Skeletal muscle satellite cell (primary cell): Measurements from ENCODE around the gene CRYGB.

Source experiments
- H3K27me3 ChIP-seq: 2 replicates; pipeline ENCODE4 v1.7.0; 2013; ENCODE audit warnings: low read length; ENCODE audit not compliant: control insufficient read depth, insufficient read depth
- H3K36me3 ChIP-seq: 2 replicates; pipeline ENCODE4 v1.7.0; 2013; ENCODE audit warnings: mild to moderate bottlenecking, control low read depth, low read length; ENCODE audit not compliant: insufficient read depth
- H3K4me1 ChIP-seq: 2 replicates; pipeline ENCODE4 v1.7.0; 2013; ENCODE audit warnings: low read length; ENCODE audit not compliant: control insufficient read depth, insufficient read depth
- H3K4me2 ChIP-seq: 2 replicates; pipeline ENCODE4 v1.7.0; 2013; ENCODE audit warnings: mild to moderate bottlenecking, low read length
- H3K4me3 ChIP-seq: 2 replicates; pipeline ENCODE4 v1.7.0; 2013; ENCODE audit warnings: low read length
- H3K9ac ChIP-seq: 2 replicates; pipeline ENCODE4 v1.7.0; 2013; ENCODE audit warnings: mild to moderate bottlenecking, low read depth, low read length, moderate library complexity
- H3K9me3 ChIP-seq: replicated peaks from 2 replicates; pipeline ENCODE4 v1.7.0; 2013; ENCODE audit warnings: mild to moderate bottlenecking, control low read depth, low read length

The CRYGB gene

DNA sequence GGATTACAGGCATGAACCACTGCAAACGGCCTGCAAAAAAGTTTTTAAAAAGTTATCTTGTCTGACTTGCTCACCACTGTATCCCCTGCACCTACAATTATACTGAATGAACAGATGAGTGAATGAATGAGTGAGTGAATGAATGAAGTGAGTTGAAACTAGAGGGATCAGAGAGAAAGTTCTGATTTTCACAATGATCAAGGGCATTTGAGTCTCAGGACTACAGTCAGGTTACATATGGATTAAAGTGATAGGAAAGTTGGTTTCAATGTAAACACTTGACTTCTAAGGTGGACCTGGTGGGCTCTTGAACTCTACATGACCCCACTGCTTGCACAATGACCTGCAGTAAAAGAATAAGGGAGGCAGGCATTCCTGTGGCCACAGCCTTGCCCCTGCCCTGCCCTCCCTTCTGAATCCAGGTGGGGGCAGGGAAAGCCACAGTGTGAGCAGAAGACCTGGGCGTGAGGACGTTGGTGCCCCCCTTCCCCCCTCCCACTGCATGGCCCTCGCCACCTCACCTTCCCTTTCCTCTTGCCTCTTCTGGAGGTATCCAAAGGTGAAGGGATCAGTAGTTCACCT is 33.2 kb upstream of the CRYGB start:
- no peaks in the 10 kb centered on the region for H3K9me3 ChIP-seq
- H3K27me3 ChIP-seq: peaks cover 6% of the 10 kb centered on the region
- no peak overlapping the region for H3K4me2 ChIP-seq
- no peak overlapping the region for H3K9ac ChIP-seq
- no peak overlapping the region for H3K4me3 ChIP-seq
- no peaks in the 10 kb centered on the region for H3K4me1 ChIP-seq
- H3K36me3 ChIP-seq: no peaks in the 10 kb centered on the region

DNA sequence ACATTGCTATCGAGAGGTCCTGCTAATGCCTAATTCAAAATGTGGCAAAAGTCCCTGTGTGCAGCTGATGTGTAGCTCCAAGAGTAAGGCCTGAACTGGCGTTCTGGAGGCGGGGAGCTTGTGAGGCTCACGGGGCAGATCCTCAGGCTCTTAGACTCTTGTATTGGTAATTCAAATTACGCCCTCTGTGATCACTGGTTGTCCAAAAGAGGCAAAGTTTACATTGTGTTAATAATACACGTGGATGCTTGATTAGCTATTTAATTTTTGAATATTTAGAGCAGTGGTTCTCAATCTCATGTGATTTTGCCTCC is 29.8 kb upstream of the CRYGB start:
- H3K4me2 ChIP-seq: no peak overlapping the region
- no peaks in the 10 kb centered on the region for H3K36me3 ChIP-seq
- H3K4me3 ChIP-seq: no peak overlapping the region

DNA sequence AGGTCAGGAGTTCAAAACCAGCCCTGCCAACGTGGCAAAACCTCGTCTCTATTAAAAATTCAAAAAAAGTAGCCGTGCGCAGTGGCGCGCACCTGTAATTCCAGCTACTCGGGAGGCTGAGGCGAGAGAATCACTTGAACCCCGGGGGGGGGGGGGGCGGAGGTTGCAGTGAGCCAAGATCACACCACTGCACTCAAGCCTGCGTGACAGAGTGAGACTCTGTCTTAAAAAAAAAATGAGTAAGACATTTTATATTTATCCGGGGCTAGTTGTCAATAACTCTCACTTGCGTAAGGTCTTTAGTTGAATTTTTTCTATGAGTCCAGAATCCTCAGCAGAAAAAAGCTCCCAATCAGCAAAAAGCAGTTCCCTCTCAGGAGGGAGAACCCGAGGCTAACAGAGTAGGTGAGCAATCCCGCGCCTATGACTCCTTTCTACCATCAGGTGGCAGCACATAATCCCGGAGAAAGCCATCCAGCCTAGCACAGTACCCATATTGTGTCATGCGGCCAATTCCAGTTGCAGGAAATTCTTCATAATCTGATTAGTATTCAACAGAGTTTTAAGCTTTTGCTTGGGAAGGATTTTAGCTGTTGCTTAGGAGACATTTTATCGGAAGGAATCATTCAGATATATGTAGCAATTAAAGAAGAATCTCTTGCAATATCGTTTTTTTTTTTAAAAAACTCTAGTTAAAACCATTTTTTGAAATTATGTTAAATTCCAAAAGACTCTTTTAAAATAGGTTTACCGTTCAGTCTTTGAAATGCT is 29.3 kb upstream of the CRYGB start:
- H3K36me3 ChIP-seq: no peaks in the 10 kb centered on the region
- H3K4me3 ChIP-seq: no peak overlapping the region
- H3K9ac ChIP-seq: no peak overlapping the region

More for the DNA sequence above, 29.8 kb upstream of the CRYGB start:
- Histone ChIP-seq H3K4me1 (no peaks in the 10 kb centered on the region), H3K27me3 (peaks cover 3% of the 10 kb centered on the region), H3K9ac (no peak overlapping the region), H3K9me3 (no peaks in the 10 kb centered on the region)

DNA sequence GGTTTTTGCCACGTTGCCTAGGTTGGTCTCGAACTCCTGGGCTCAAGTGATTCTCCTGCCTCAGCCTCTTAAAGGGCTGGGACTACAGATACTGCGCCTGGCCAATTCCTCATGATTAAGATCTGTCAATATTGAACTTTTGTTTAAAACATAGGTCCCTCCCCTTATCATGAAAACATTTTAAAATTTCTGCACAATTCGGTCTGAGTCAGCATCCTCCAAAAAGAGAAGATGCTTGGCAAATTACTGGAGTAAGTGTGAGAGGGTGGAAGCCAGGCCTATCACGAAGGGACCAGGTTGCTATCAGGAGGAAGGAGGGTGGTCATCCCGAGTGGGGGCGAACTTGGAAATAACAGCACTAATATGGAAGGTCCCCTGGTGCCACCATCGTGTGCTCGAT is 28.2 kb upstream of the CRYGB start:
- Histone ChIP-seq H3K9me3 (no peaks in the 10 kb centered on the region), H3K27me3 (peaks cover 11% of the 10 kb centered on the region), H3K4me2 (no peak overlapping the region), H3K36me3 (no peaks in the 10 kb centered on the region), H3K4me1 (no peaks in the 10 kb centered on the region), H3K4me3 (no peak overlapping the region), H3K9ac (no peak overlapping the region)

More for the DNA sequence above, 29.3 kb upstream of the CRYGB start:
- H3K4me1 ChIP-seq: no peaks in the 10 kb centered on the region
- H3K27me3 ChIP-seq: peaks cover 8% of the 10 kb centered on the region
- no peak overlapping the region for H3K4me2 ChIP-seq
- H3K9me3 ChIP-seq: no peaks in the 10 kb centered on the region

DNA sequence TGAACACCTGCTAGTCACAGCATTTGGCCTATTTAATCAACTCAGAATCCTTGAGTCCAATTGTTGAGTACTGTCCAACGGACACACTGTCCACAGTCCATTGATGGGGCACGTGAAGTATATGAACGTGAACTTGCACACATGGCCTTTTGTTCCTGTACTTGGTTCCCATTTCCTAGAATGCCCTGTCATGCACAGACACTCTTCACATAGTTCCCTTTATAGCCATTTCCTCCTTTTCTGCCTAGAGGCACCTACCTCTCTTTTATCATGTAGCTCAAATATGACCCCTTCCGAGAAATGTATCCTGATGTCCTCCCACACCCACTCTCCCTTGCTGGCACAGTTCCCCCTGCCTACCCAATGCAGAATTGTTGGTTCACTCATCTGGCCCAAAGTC is 26.2 kb upstream of the CRYGB start:
- H3K9ac ChIP-seq: no peak overlapping the region
- no peaks in the 10 kb centered on the region for H3K9me3 ChIP-seq
- no peak overlapping the region for H3K4me3 ChIP-seq
- no peaks in the 10 kb centered on the region for H3K4me1 ChIP-seq
- H3K4me2 ChIP-seq: no peak overlapping the region
- peaks cover 11% of the 10 kb centered on the region for H3K27me3 ChIP-seq
- no peaks in the 10 kb centered on the region for H3K36me3 ChIP-seq

DNA sequence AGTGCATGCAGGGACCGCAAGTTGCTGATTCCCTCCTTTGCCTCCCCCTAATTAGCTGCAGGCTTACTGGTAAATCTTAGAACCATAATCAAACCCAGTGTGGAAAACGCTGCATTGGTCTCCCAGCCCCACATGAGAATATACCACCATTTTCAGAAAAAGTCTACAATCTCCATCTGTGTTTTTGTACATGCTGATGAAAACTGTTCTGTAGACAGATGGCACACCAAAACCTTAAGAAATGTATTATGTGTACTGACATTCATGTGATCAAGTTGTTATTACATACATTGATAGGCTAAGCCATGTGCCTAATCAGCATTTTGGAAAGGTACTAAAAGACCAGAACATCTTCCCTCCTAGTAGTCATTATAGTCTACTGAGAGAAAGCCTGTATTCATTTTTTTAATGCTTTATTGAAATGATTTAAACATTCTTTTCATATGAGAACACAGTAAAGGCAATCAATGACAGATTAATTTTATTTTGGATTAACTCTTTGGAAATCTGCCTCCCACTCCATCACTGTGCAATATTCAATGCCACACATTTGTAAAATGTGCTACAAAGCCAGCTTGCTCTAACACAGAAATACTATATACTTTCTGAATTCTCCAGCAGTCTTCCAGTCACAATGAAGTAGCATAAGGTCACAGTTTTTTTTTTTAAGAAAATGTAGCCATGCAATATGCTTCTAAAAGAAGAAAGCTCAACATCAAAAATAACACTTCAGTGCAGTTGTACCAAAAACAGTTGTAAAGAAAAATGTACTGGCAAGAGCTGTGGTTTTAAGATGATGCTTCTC is 19.2 kb upstream of the CRYGB start:
- Histone ChIP-seq H3K27me3 (peaks cover 23% of the 10 kb centered on the region), H3K9ac (no peak overlapping the region), H3K9me3 (no peaks in the 10 kb centered on the region), H3K4me3 (no peak overlapping the region), H3K36me3 (no peaks in the 10 kb centered on the region), H3K4me2 (no peak overlapping the region), H3K4me1 (no peaks in the 10 kb centered on the region)

DNA sequence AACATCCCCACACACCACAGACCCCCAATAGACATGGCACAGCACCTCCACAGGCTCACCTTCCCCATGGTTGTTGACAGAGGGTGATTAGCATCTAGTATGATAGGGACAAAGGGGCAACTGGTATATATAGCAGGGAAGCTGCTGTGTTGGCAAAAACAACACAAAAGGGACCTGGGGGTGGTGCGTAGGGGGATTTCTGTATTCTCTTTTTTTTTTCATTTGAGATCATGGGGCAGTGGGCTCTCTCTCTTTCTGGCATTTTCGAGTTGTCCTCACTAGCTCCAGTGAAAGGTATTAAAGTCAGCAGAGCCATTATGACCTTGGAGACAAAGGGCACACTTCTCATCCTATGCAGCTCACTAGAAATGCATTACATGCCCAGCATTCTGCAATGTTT is 17.5 kb upstream of the CRYGB start, which contains the start of gene CRYGA:
TSS of gene CRYGA (minus strand) at position 101 of the 400 bp plus-strand sequence. CDS start at position 68, 33 bp downstream.
- H3K27me3 ChIP-seq: peaks cover 17% of the 10 kb centered on the region
- no peaks in the 10 kb centered on the region for H3K9me3 ChIP-seq
- H3K36me3 ChIP-seq: no peaks in the 10 kb centered on the region
- H3K4me2 ChIP-seq: no peak within 1 kb of the TSS
- H3K9ac ChIP-seq: no peak within 1 kb of the TSS
- H3K4me3 ChIP-seq: no peak within 1 kb of the TSS
- H3K4me1 ChIP-seq: no peaks in the 10 kb centered on the region

DNA sequence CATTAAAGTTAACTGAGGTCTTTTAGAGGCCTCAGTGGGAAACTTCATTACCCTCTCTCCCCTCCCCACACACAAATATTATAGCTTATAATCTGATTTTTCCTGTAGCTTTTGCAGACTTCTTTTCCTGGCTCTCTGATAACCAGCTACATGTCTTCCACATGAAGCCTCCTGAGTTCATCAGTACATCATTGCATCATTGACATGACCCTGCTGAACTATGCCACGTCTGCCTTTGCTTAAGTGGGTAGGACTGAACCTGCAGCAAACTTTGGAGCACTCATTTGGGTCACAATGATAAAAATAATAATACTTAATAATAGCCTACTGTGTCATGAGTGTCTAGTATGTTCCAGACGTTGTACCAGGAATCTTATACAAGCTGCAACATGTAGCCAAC is 10.5 kb upstream of the CRYGB start:
- no peak overlapping the region for H3K4me2 ChIP-seq
- H3K4me3 ChIP-seq: no peak overlapping the region
- no peaks in the 10 kb centered on the region for H3K36me3 ChIP-seq
- peaks cover 4% of the 10 kb centered on the region for H3K27me3 ChIP-seq
- no peaks in the 10 kb centered on the region for H3K9me3 ChIP-seq
- H3K4me1 ChIP-seq: no peaks in the 10 kb centered on the region
- H3K9ac ChIP-seq: no peak overlapping the region

DNA sequence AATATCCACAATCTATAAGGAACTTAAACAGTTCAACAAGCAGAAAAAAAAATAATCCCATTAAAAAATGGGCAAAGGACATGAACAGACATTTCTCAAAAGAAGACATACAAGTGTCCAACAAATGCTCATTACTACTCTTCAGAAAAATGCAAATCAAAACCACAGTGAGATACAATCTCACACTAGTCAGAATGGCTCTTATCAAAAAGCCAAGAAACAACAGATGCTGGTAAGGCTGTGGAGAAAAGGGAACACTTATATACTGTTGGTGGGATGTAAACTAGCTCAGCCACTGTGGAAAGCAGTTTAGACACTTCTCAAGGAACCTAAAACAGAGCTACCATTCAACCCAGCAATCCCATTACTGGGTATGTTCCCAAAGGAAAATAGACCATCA is 7.2 kb upstream of the CRYGB start:
- H3K27me3 ChIP-seq: peaks cover 4% of the 10 kb centered on the region
- H3K4me1 ChIP-seq: no peaks in the 10 kb centered on the region
- no peak overlapping the region for H3K4me3 ChIP-seq
- H3K9ac ChIP-seq: no peak overlapping the region
- H3K9me3 ChIP-seq: no peaks in the 10 kb centered on the region
- H3K36me3 ChIP-seq: no peaks in the 10 kb centered on the region
- no peak overlapping the region for H3K4me2 ChIP-seq

DNA sequence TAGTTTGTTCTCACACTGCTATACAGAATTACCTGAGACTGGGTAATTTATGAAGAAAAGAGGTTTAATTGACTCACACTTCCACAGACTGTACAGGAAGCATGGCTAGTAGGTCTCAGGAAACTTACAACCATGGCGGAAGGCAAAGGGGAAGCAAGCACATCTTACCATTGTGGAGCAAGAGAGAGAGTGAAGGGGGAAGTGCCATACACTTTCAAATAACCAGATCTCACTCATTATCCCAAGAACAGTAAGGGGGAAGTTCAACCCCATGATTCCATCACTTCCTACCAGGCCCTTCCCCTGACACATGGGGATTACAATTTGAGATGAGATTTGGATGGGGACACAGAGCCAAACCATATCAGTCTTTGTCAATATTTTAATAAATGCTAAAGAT is 5.0 kb upstream of the CRYGB start:
- H3K4me2 ChIP-seq: no peak overlapping the region
- no peaks in the 10 kb centered on the region for H3K36me3 ChIP-seq
- H3K9me3 ChIP-seq: no peaks in the 10 kb centered on the region
- H3K9ac ChIP-seq: no peak overlapping the region
- no peaks in the 10 kb centered on the region for H3K4me1 ChIP-seq
- H3K4me3 ChIP-seq: no peak overlapping the region
- peaks cover 9% of the 10 kb centered on the region for H3K27me3 ChIP-seq

DNA sequence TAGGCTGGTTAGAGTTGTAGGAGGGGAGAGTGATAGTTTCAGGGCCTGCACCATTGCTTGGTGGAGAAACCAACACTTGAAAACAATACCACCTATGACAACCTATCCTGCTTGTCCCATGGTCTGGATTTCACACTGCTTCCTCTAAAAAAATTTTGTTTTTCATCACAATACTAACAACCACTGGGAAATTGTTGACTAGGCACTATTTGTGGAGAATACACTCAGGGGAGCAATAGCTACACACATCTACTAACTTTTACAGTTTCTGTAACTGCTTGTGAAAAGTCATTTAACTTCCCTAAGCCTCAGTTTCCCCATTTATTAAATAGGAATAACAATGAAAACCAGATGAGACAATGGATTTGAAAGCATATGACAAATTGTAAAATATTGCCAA is 4.1 kb upstream of the CRYGB start:
- Histone ChIP-seq H3K9me3 (no peaks in the 10 kb centered on the region), H3K36me3 (no peaks in the 10 kb centered on the region)

More for the DNA sequence above, 4.1 kb upstream of the CRYGB start:
- no peak overlapping the region for H3K4me2 ChIP-seq
- no peak overlapping the region for H3K4me3 ChIP-seq
- no peaks in the 10 kb centered on the region for H3K4me1 ChIP-seq
- peaks cover 5% of the 10 kb centered on the region for H3K27me3 ChIP-seq
- H3K9ac ChIP-seq: no peak overlapping the region
